ENCODE results near the gene SMARCE1. TPM values are rescaled to one million over a fixed set of nuclear protein-coding genes. Genes with fewer than 3 reads are reported as not detected.
A peak's percentile ranks its signal among the peaks of the same experiment; 100 is the strongest.

The SMARCE1 gene
- polyA plus RNA-seq, 4 donors, result 75.4 to 116 (median 85.5) TPM

DNA sequence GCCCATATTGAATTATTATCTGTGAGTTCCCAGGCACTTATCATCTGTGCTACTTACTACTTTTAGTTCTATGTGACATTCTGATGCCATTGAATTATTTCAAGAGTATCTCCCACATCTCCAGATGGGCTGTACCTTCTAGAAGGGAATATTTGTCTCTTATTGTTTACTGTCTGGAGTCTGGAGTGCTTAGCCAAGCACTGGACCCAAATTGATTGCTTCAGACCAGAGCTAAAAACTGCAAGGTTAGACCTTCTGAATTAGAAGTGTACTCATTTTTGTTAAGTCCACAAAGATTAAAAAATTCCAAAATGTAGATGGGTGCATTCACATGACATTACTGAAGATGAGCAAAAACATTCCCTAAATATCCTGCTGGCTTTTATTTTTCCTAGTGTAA is 33.4 kb upstream of the SMARCE1 start:
- H3K4me3 ChIP-seq (ENCODE audit: low read depth in 1 of 3, low read length in 3 of 3), result no peak overlapping the region
- no peaks in the 10 kb centered on the region for H3K4me1 ChIP-seq (ENCODE audit: control insufficient read depth in 3 of 3, insufficient read depth in 2 of 3, low read depth in 1 of 3, low read length in 2 of 3)
- no peaks in the 10 kb centered on the region for H3K36me3 ChIP-seq (ENCODE audit: control insufficient read depth in 3 of 3, insufficient read depth in 2 of 3, low read depth in 1 of 3, low read length in 3 of 3)
- DNase-seq (no peak), FAIRE-seq (no peak)
- H3K27ac ChIP-seq (ENCODE audit: low read depth in 1 of 3, low read length in 2 of 3), result no peak overlapping the region
- H3K9me3 ChIP-seq (ENCODE audit: control insufficient read depth in 2 of 2, insufficient read depth in 1 of 2, low read depth in 1 of 2, low read length in 1 of 2), result no peaks in the 10 kb centered on the region
- peaks cover 0 to 4% (median 4%) of the 10 kb centered on the region in 3 donors for H3K27me3 ChIP-seq (ENCODE audit: control insufficient read depth in 3 of 3, insufficient read depth in 3 of 3, low read length in 3 of 3)

DNA sequence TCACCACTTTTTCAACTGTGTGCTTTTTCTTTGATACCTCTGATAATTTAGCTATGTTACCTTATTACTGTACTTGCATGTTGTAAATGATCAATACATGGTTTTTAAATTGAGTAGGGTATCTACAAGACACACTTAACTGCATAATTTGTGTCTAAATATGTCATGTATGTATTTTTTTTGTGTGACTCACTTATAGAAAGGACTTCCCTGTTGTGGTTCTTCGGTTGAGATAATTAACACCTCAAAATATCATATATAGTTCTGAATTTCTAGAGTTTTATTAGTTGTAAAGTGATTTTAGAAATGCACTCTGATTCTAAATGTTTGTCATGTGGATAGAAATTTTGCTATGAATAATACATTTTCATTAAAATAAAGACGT is 31.9 kb upstream of the SMARCE1 start:
- peaks cover 0 to 5% (median 4%) of the 10 kb centered on the region in 3 donors for H3K27me3 ChIP-seq (ENCODE audit: control insufficient read depth in 3 of 3, insufficient read depth in 3 of 3, low read length in 3 of 3)
- no peak overlapping the region for H3K27ac ChIP-seq (ENCODE audit: low read depth in 1 of 3, low read length in 2 of 3)
- H3K4me1 ChIP-seq (ENCODE audit: control insufficient read depth in 3 of 3, insufficient read depth in 2 of 3, low read depth in 1 of 3, low read length in 2 of 3), result no peaks in the 10 kb centered on the region
- no peak overlapping the region for H3K4me3 ChIP-seq (ENCODE audit: low read depth in 1 of 3, low read length in 3 of 3)
- FAIRE-seq (no peak), DNase-seq (no peak)
- 64 to 78% (median 76%) methylated on average over 2 of the region's 2 CpGs for WGBS, 3 donors
- no peaks in the 10 kb centered on the region for H3K36me3 ChIP-seq (ENCODE audit: control insufficient read depth in 3 of 3, insufficient read depth in 2 of 3, low read depth in 1 of 3, low read length in 3 of 3)
- H3K9me3 ChIP-seq (ENCODE audit: control insufficient read depth in 2 of 2, insufficient read depth in 1 of 2, low read depth in 1 of 2, low read length in 1 of 2), result no peaks in the 10 kb centered on the region

DNA sequence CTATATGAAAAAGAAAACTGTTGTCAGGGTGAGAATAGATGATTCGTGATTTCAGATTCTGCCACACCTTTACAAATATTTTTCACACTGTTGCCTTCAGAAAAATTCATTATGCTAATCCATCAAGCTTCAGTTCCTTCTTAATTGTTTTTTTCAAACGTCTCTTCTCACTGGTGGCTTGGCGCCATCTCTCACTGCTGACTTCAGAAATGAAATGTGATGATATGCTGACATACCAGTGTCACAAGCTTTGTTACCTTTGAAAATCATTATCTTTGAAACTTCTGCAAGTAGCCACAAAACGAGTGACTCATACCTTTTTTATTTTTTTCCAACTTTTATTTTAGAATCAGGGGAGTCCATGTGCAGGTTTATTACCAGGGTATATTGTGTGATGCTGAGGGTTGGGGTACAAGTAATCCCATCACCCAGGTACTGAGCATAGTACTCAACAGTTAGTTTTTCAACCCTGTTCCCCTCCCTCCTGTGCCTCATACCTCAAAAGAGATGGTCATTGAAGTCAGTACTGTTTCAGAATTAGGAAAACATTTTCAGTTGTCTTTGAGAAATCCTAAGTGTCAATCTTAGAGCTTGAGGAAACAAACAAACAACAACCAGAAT is 31.4 kb upstream of the SMARCE1 start:
- no peak for FAIRE-seq
- WGBS, 3 donors, result 38 to 48% (median 39%) methylated on average over 4 of the region's 4 CpGs
- H3K27me3 ChIP-seq (ENCODE audit: control insufficient read depth in 3 of 3, insufficient read depth in 3 of 3, low read length in 3 of 3), result peaks cover 0 to 5% (median 4%) of the 10 kb centered on the region in 3 donors

DNA sequence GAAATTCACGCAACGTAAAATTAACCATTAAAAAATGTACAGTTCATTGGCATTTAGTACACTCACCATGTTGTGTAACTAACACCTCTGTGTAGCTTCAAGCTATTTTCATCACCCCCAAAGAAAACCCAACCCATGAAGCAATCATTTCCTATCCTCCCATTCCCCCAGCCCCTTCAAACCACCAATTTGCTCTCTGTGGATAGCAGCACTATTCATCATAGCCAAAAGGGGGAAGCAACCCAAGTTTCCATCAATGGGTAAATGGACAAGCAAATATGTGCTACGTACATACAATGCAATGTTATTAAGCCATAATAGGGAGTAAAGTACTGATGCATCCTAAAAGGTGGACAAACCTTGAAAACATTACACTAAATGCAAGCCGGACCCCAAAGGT is 28.3 kb upstream of the SMARCE1 start:
- 88 to 91% (median 89%) methylated on average over 4 of the region's 4 CpGs for WGBS, 3 donors
- H3K36me3 ChIP-seq (ENCODE audit: control insufficient read depth in 3 of 3, insufficient read depth in 2 of 3, low read depth in 1 of 3, low read length in 3 of 3), result no peaks in the 10 kb centered on the region
- peaks cover 0 to 5% (median 4%) of the 10 kb centered on the region in 3 donors for H3K27me3 ChIP-seq (ENCODE audit: control insufficient read depth in 3 of 3, insufficient read depth in 3 of 3, low read length in 3 of 3)
- H3K4me1 ChIP-seq (ENCODE audit: control insufficient read depth in 3 of 3, insufficient read depth in 2 of 3, low read depth in 1 of 3, low read length in 2 of 3), result no peaks in the 10 kb centered on the region
- DNase-seq (no peak), FAIRE-seq (no peak)
- no peaks in the 10 kb centered on the region for H3K9me3 ChIP-seq (ENCODE audit: control insufficient read depth in 2 of 2, insufficient read depth in 1 of 2, low read depth in 1 of 2, low read length in 1 of 2)
- no peak overlapping the region for H3K4me3 ChIP-seq (ENCODE audit: low read depth in 1 of 3, low read length in 3 of 3)
- H3K27ac ChIP-seq (ENCODE audit: low read depth in 1 of 3, low read length in 2 of 3), result no peak overlapping the region

More for the DNA sequence above, 31.4 kb upstream of the SMARCE1 start:
- no peaks in the 10 kb centered on the region for H3K4me1 ChIP-seq (ENCODE audit: control insufficient read depth in 3 of 3, insufficient read depth in 2 of 3, low read depth in 1 of 3, low read length in 2 of 3)
- no peak overlapping the region for H3K4me3 ChIP-seq (ENCODE audit: low read depth in 1 of 3, low read length in 3 of 3)
- H3K9me3 ChIP-seq (ENCODE audit: control insufficient read depth in 2 of 2, insufficient read depth in 1 of 2, low read depth in 1 of 2, low read length in 1 of 2), result no peaks in the 10 kb centered on the region
- H3K27ac ChIP-seq (ENCODE audit: low read depth in 1 of 3, low read length in 2 of 3), result no peak overlapping the region
- no peaks in the 10 kb centered on the region for H3K36me3 ChIP-seq (ENCODE audit: control insufficient read depth in 3 of 3, insufficient read depth in 2 of 3, low read depth in 1 of 3, low read length in 3 of 3)
- no peak for DNase-seq

DNA sequence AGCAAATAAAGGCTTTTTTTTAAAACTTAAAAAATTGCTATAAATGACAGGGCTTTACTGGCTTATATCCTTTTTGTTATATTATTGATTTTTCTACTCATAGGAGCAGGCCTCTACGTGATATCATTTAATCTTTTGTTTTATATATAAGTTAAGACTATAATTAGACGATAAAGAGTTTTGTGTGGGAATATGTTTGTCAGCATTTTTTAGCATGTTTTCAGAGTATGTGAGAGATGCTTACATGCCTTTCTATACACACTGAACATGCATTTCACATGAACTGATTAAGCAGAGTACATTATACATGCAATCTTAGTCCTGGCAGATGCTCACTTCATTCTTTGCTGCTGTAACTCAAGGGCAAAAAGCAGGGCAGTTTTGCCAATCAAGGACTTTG is 25.0 kb upstream of the SMARCE1 start:
- no peaks in the 10 kb centered on the region for H3K9me3 ChIP-seq (ENCODE audit: control insufficient read depth in 2 of 2, insufficient read depth in 1 of 2, low read depth in 1 of 2, low read length in 1 of 2)
- no peaks in the 10 kb centered on the region for H3K36me3 ChIP-seq (ENCODE audit: control insufficient read depth in 3 of 3, insufficient read depth in 2 of 3, low read depth in 1 of 3, low read length in 3 of 3)
- FAIRE-seq (no peak), DNase-seq (no peak)
- 80 to 83% (median 81%) methylated on average over 2 of the region's 2 CpGs for WGBS, 3 donors
- no peak overlapping the region for H3K4me3 ChIP-seq (ENCODE audit: low read depth in 1 of 3, low read length in 3 of 3)
- H3K27me3 ChIP-seq (ENCODE audit: control insufficient read depth in 3 of 3, insufficient read depth in 3 of 3, low read length in 3 of 3), result peaks cover 0 to 5% (median 4%) of the 10 kb centered on the region in 3 donors
- no peak overlapping the region for H3K27ac ChIP-seq (ENCODE audit: low read depth in 1 of 3, low read length in 2 of 3)
- no peaks in the 10 kb centered on the region for H3K4me1 ChIP-seq (ENCODE audit: control insufficient read depth in 3 of 3, insufficient read depth in 2 of 3, low read depth in 1 of 3, low read length in 2 of 3)

DNA sequence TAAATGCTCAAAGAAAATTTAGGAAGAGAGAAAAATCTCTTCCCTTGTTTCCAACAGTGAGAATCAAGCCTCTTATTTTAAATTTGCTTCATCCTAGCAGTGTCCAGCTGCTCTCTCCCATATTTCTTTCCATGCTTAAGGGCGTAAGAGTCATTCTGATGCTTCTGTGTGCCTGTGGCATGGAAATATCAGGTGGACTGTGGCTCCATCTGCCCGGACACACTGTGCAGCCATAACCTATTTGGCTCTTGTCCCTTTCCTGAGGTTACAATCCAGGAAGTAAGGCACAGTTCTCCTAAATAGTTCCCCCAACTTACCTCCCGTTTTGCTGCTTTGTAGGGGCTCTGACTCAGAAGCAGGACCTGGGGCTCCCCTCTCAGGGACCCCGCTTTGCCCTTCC is 23.7 kb upstream of the SMARCE1 start:
- Histone ChIP-seq H3K4me3 (ENCODE audit: low read depth in 1 of 3, low read length in 3 of 3) (no peak overlapping the region), H3K4me1 (ENCODE audit: control insufficient read depth in 3 of 3, insufficient read depth in 2 of 3, low read depth in 1 of 3, low read length in 2 of 3) (peaks cover 0 to 8% (median 0%) of the 10 kb centered on the region in 3 donors), H3K27ac (ENCODE audit: low read depth in 1 of 3, low read length in 2 of 3) (no peak overlapping the region), H3K36me3 (ENCODE audit: control insufficient read depth in 3 of 3, insufficient read depth in 2 of 3, low read depth in 1 of 3, low read length in 3 of 3) (no peaks in the 10 kb centered on the region), H3K9me3 (ENCODE audit: control insufficient read depth in 2 of 2, insufficient read depth in 1 of 2, low read depth in 1 of 2, low read length in 1 of 2) (no peaks in the 10 kb centered on the region), H3K27me3 (ENCODE audit: control insufficient read depth in 3 of 3, insufficient read depth in 3 of 3, low read length in 3 of 3) (peaks cover 0 to 1% (median 0%) of the 10 kb centered on the region in 3 donors)
- 48 to 53% (median 50%) methylated on average over 4 of the region's 4 CpGs for WGBS, 3 donors
- FAIRE-seq (no peak), DNase-seq (peak in 1 of 2 donors; percentile 12)

DNA sequence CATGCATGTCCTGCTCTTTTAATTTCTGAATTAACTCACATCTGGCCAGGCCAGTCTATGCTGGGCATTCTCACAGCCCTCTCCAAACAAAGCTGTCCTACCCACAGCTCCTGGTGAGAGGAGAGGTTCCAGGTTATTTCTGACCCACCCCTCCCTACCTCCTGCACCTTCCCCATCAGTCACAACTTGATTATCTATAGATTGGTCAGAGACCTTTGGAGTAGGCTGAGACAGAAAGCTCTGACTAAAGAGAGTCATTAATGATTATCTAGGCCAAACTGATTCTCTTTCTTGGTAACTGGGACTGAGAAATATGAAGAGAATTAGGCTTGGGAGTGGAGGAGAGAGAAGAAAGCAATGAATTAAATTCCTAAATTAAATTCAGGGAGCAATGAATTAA is 18.7 kb upstream of the SMARCE1 start:
- no peak overlapping the region for H3K4me3 ChIP-seq (ENCODE audit: low read depth in 1 of 3, low read length in 3 of 3)
- FAIRE-seq (peak; percentile 74), DNase-seq (peak; percentile 48 to 89)

DNA sequence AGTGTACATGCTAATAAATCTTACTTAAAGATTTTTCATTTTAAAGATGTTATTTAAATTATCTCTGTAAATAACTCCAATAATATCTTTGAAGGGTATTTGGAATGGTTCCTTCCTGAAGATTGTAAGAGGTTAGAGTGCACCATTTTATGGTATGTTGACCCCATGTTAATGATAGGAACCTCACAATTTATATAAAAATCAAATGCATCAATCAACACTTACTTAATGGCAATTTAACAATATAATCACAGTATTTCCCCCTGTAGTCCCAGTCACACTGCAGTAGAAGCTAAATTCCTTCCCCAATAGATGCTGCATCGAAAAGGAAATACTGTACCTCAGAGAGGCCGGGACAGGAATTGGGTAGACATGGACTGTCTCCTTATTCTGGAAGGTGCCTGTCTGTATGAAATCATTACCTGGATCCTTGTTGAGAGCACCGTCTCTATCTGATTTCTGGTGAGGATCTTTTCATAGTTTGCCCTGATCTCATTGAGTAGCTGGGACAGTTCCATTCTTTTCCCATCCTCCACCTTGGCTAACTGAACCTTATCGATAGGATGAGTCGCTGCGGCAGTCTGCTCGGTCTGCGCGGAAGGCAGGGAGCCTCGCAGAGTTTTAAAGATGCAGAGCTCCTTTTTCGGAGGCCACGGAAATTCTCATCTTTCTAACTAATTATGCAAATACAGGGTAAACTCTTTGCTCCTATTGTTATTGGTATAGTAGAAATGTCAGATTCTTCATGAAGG is 17.1 kb upstream of the SMARCE1 start, which contains the start of gene KRT222:
Gene KRT222 (minus strand): TSS at position 596 of the 752 bp plus-strand sequence. CDS start 78 bp downstream, at position 518.
- WGBS, 3 donors, result 6 to 9% (median 7%) methylated on average over 12 of the region's 12 CpGs

More for the DNA sequence above, 18.7 kb upstream of the SMARCE1 start:
- Histone ChIP-seq H3K36me3 (ENCODE audit: control insufficient read depth in 3 of 3, insufficient read depth in 2 of 3, low read depth in 1 of 3, low read length in 3 of 3) (no peaks in the 10 kb centered on the region), H3K27ac (ENCODE audit: low read depth in 1 of 3, low read length in 2 of 3) (peak overlapping the region in 2 of 3 donors; percentile 17 to 59), H3K27me3 (ENCODE audit: control insufficient read depth in 3 of 3, insufficient read depth in 3 of 3, low read length in 3 of 3) (no peaks in the 10 kb centered on the region), H3K4me1 (ENCODE audit: control insufficient read depth in 3 of 3, insufficient read depth in 2 of 3, low read depth in 1 of 3, low read length in 2 of 3) (peaks cover 0 to 8% (median 4%) of the 10 kb centered on the region in 3 donors), H3K9me3 (ENCODE audit: control insufficient read depth in 2 of 2, insufficient read depth in 1 of 2, low read depth in 1 of 2, low read length in 1 of 2) (no peaks in the 10 kb centered on the region)

More for the DNA sequence above, 17.1 kb upstream of the SMARCE1 start, which contains the start of gene KRT222:
- peak within 1 kb of the TSS in 2 of 3 donors; percentile 14 to 29 for H3K4me3 ChIP-seq (ENCODE audit: low read depth in 1 of 3, low read length in 3 of 3)
- peak; percentile 26 to 43 for DNase-seq
- no peak for FAIRE-seq
- H3K27ac ChIP-seq (ENCODE audit: low read depth in 1 of 3, low read length in 2 of 3), result peak within 1 kb of the TSS in 1 of 3 donors; percentile 59
- no peaks in the 10 kb centered on the region for H3K36me3 ChIP-seq (ENCODE audit: control insufficient read depth in 3 of 3, insufficient read depth in 2 of 3, low read depth in 1 of 3, low read length in 3 of 3)
- H3K27me3 ChIP-seq (ENCODE audit: control insufficient read depth in 3 of 3, insufficient read depth in 3 of 3, low read length in 3 of 3), result no peaks in the 10 kb centered on the region
- H3K9me3 ChIP-seq (ENCODE audit: control insufficient read depth in 2 of 2, insufficient read depth in 1 of 2, low read depth in 1 of 2, low read length in 1 of 2), result no peaks in the 10 kb centered on the region
- peaks cover 0 to 8% (median 4%) of the 10 kb centered on the region in 3 donors for H3K4me1 ChIP-seq (ENCODE audit: control insufficient read depth in 3 of 3, insufficient read depth in 2 of 3, low read depth in 1 of 3, low read length in 2 of 3)
